D721Med (cell line): ENCODE results near the gene CORO7.

ENCODE experiments used
- DNase-seq: peaks from one replicate; pipeline ENCODE4 v3.0.0; 2011; ENCODE audit warnings: low spot score; ENCODE audit not compliant: insufficient read length
- FAIRE-seq: peaks from 2 replicates; lab custom pipeline; 2011; peaks lifted over from hg19 to GRCh38; lab: Jason Lieb, UNC
- TF ChIP-seq, protein P1 (sequence below): IDR thresholded peaks from 2 replicates; pipeline ENCODE4 v1.5.1; 2012; ENCODE audit warnings: mild to moderate bottlenecking, control low read depth; ENCODE audit not compliant: insufficient read depth; ENCODE audit errors: missing control alignments

CORO7 gene

DNA sequence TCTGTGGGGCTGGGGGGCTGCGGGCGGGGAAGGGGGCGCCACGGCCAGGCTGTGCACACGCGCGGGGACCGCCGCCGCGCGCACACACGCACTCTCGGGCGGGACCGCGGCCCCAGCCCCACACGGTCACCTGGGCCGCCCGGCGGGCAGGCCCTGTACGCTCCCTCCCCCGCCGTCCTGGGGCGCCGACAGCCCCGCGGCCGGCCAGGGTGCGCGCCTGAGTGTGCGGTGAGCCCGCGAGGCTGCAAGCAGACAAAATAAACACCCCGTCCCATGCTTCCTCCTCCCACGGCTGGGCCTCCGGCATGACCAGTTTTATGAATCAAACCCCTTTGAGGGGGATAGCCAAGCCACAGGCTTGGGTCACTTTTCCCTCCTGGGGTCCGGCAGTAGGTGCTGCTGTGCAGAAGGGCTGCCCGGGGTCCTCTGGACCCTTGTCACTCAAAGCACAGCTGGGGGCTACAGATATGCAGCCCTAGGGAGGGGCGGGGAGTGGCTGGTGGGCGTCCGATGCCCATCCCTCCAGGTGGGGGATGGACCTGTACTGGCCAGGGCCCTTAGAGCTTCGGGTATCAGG lies 44.3 kb downstream of the CORO7 start:
- DNase-seq: no peak
- no peak for FAIRE-seq
- TF ChIP-seq, protein P1, sequence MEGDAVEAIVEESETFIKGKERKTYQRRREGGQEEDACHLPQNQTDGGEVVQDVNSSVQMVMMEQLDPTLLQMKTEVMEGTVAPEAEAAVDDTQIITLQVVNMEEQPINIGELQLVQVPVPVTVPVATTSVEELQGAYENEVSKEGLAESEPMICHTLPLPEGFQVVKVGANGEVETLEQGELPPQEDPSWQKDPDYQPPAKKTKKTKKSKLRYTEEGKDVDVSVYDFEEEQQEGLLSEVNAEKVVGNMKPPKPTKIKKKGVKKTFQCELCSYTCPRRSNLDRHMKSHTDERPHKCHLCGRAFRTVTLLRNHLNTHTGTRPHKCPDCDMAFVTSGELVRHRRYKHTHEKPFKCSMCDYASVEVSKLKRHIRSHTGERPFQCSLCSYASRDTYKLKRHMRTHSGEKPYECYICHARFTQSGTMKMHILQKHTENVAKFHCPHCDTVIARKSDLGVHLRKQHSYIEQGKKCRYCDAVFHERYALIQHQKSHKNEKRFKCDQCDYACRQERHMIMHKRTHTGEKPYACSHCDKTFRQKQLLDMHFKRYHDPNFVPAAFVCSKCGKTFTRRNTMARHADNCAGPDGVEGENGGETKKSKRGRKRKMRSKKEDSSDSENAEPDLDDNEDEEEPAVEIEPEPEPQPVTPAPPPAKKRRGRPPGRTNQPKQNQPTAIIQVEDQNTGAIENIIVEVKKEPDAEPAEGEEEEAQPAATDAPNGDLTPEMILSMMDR: no peak

DNA sequence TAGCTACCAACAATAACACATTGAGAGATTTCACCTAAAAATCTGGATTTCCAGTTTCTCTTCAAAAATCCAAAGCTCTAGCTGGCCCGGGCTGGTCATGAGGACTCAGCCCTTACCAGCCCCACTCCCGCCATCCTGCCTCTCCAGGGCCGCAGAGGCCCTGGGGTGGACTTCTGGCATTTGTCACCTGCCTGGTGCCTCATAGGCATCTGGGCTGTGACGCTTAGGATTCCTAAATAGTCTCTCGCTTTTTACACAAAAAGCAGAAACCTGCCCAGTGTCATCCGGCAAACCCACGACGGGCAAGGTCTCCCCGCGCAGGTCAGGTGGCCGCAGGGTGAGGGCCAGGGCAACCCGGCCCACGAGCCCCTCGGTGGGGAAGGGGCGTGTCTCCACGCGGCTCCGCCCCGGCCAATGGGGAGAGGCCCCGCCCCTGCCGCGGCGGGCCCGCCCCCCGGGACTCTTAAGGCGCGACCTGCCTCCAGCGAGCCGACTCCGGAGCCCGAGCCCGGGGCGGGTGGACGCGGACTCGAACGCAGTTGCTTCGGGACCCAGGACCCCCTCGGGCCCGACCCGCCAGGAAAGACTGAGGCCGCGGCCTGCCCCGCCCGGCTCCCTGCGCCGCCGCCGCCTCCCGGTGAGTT lies 44.9 kb downstream of the CORO7 start, which contains the start of gene VASN:
Gene VASN (plus strand): TSS at position 492 of the 644 bp plus-strand sequence. CDS start 9,030 bp downstream, outside the sequence.
- TF ChIP-seq, protein P1: no peak
- no peak for FAIRE-seq

DNA sequence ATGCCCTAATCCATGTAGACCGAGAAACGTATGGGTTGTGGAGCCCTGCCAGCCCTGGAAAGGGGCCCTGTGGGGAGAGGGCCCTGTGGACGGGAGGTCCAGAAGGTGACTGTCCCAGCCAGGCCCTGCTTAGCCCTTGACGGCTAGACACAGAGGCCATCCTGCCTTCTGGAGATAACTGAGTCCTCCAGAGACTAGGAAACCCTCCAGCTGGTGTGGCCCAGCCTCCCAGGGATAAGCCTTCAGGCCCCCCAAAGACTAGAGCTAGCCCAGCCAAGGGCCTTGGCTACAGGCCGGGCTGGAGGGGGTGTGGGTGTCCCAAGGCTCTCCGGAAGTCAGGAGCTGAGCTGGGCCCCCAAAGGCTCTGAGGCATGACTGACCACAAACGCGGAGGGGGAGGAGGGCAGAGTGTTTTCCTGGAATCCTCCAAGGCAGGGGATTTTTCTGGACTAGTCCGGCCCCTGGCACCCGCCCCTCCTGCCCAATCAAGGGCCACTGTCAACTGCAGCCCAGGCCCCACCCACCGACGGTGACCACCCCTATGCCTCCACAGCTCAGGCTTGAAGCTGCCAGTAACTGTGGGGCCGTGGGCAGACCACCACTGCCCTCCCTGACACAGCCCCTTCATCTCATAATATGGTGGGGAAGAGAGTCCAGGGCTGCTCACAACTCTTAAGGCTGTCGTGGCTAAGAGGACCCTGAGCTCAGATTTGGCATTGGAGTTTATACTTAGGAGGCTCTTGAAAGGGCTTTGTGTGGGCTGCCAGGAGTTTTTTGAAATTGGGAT lies 45.6 kb downstream of the CORO7 start:
- DNase-seq: no peak
- TF ChIP-seq, protein P1: no peak
- no peak for FAIRE-seq

More for the DNA sequence above, 44.9 kb downstream of the CORO7 start, which contains the start of gene VASN:
- DNase-seq: peak; percentile 98

DNA sequence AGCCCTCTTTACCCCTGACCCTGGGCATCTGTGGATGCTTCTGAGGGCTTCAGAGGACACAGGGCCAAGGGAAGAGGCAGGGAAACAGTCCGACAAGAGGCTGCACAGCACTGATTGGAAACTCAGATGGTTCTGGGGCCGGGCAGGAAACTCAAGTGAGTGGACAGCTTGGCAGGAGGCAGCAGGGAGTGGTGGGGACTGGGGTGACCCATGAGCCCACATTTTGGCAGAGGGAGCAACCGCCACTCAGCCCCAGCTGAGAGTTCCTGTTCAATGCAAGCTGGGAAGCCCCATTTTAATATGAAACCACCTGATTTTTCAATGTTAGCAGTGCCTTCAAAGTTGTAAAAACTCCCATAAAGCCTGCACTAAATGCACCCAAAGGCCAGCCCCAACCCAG lies 46.2 kb downstream of the CORO7 start:
- TF ChIP-seq, protein P1: no peak
- FAIRE-seq: no peak
- DNase-seq: no peak

DNA sequence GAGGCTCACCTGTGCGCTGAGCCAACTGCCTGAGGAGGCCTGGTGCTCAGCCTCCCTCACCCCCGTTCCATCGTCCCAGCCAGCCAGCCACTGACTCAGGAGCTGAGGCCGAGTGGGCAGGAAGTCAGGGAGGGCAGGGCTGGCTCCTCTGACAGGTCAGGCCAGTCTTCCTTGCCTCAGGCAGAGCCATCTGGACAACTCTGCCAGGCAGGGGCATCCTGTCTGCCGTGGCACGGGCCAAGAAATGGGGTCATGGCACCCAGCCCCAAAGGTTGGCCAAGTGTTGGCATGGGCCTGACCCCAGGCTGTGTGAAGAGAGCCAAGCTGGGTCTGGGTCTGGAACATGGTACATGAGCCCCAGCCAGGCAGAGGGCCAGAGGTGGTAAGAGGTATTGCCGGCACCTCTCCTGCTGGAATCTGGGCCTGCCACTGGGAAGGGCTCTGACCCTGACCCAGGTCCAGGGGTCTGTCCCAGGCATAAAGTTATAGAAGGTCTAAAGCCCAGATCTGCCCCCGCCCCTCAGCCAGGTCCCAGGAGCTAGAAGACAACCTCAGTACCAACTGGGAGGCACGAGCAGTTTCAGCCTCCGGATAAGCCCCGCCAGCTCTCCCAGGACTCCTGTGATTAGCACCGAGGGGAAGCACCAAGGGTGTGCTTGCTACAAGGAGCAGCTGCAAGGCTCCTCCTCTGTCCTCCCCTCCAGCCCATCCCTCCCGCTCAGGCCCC lies 47.2 kb downstream of the CORO7 start:
- FAIRE-seq (no peak), DNase-seq (no peak)
- TF ChIP-seq, protein P1: no peak

DNA sequence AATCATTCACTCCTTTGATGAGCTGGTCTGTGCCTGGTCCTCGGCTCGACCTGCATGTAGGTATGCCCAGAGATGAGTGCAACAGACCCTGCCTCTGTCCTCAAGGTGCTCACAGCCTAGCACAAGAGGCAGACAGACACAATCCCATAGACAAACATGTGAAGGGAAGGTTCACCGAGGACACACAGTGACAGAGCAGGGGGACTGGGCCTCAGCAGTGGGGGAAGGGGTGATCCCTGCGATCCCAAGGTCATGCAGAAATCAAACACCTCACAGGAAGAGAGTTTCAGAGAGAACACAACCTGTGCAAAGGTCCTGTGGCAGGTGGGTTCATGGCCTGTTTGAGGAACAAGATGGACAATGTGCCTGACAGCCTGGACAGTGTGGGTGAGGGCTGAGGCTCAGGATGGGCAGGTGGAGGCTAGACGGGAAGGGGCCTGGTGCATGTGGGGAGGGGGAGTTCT lies 49.0 kb downstream of the CORO7 start:
- TF ChIP-seq, protein P1: no peak
- DNase-seq (no peak), FAIRE-seq (no peak)
